GM18520 (cell line): ENCODE data around the gene LRBA.
"Not testable (repeated sequence)": the region's sequence is repeated elsewhere in the genome, so short reads cannot be mapped to it uniquely, and the experiment has no call there.

Experiments used
- ATAC-seq: cut with Tn5 transposase; IDR thresholded peaks from one replicate; pipeline ENCODE4 v1.9.1; 2021; ENCODE audit not compliant: unreplicated experiment

The LRBA gene

DNA sequence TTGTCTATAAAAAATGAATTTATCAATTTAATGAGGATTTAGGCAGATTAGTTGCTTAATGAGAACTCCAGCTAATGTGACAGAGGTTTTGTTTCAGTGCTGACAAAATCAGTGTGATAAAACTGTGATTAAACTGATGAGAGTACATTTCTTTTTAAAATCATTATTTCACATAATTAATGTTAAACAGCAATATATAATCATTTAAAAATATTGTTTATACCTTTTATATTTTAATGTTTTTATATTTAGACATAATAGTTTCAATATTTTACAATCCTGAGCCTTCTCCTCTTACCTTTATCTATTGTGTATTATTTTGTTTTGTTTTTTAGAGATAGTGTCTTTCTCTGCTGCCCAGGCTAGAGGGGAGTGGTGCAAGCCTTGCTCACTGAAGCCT lies 480.3 kb downstream of the LRBA start:
- ATAC-seq: no peak

DNA sequence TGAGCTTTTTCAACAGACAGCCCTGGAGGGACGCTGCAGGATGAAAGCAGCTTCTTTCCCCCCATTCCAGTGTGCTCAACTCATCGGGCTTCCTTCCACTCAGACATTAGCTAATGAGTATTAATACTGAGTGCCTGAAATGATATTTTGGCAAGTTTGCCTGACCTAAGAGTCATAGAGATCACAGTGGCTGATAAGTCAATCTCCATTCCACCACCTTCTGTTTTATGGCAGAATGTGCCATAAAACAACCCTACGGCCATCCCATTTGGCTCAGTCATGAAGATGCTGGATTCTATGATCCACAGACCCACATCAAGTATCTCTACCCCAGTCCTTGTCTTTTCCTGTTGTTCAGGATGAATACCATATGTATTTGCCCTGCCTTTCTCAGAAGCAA lies 481.4 kb downstream of the LRBA start:
- ATAC-seq: no peak

- no peak for ATAC-seq
These were observed 489.7 kb downstream of the LRBA start for GRCh38 chr4:150525321-150525868.

- peak; percentile 67 for ATAC-seq
These were observed 496.5 kb downstream of the LRBA start for GRCh38 chr4:150518559-150518958.

DNA sequence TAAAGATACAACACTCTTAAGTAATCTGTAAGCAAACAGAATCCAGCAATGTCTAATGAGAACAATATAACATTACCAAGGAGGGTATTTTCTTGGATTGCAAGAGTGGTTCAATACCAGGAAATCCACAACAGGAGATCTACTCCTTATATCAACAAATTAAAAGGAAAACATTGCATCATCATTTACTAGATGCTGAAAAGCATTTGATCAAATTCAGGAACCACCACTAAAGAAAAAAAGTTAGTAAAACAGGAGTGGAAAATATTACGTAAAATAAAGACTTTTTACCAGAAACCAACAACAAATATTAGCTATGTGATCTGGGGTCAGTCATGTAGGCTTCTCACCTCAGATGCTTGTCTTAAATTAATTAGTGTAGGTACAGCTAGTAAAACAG lies 499.9 kb downstream of the LRBA start:
- ATAC-seq: no peak

- ATAC-seq: no peak
These were observed 500.4 kb downstream of the LRBA start for GRCh38 chr4:150514709-150515108.

GRCh38 chr4:150510176-150510865 lies 504.8 kb downstream of the LRBA start:
- no peak for ATAC-seq

GRCh38 chr4:150507656-150508055 lies 507.4 kb downstream of the LRBA start:
- not testable (repeated sequence) for ATAC-seq

DNA sequence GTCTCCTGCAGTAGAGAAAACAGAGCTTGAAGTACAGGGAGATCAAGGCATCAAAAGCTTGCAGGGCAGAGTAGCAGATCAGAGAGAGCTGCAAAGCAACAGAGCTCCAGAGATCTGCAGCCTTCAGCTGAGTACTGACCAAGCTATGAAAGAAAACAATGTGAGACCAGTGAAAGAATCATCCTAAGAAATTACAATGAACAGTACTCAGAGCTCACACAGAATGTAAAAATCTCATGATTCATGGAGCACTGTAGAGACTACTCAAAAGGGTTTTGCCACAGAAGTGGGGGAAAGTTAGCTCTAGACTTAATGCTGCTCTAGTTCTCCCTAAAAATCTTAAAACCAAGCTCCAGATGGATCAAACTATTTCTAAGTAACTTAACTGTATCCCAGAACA lies 513.1 kb downstream of the LRBA start:
- ATAC-seq: no peak

DNA sequence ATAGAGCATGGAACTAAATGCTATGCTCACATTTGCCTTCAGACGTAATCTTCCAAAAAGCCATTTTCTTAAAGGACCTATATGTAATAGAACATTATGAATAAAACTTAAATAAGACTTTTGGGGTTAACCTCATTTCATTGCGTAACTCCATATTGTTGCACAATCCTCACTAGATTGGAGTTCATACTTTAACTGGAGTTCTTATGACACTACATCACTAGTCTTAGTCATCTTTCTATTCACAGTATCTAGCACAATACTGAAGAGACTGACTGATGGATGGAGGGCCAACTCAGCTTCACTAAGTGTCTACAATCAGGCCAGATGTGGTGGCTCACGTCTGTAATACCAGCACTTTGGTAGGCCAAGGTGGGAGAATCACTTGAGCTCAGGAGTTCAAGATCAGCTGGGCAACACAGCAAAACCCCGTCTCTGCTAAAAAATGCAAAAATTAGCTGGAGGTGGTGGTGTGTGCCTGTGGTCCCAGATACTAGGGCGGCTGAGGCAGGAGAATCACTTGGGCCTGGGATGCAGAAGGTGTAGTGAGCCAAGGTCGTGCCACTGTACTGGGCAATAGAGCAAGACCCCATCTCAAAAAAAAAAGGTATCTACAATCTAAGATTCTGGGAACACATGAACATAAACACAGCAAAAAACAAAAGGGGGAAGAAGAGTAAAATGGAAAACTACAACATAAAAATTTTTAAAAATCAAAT lies 513.9 kb downstream of the LRBA start:
- ATAC-seq: no peak

GRCh38 chr4:150497612-150498011 lies 517.5 kb downstream of the LRBA start:
- ATAC-seq: no peak

DNA sequence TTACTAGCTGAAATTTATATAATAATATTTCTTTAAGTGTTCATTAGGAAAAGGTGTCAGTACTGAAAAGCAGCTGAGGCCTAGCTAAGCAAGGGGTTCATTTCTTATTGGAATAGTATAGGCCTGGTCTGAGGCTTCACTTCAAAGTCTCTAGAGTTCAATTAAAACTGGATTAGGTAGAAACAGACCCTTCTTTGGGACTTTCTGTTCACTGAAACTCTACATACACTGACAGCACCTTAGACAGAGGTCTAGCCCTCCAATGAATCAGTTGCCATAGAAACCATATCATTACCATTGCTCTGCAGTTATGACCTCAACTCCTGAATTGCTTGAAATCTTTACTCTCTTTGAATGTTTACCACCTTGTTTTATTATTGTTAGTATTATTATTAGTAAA lies 519.5 kb downstream of the LRBA start:
- no peak for ATAC-seq

GRCh38 chr4:150493851-150494250 lies 521.2 kb downstream of the LRBA start:
- ATAC-seq: no peak

DNA sequence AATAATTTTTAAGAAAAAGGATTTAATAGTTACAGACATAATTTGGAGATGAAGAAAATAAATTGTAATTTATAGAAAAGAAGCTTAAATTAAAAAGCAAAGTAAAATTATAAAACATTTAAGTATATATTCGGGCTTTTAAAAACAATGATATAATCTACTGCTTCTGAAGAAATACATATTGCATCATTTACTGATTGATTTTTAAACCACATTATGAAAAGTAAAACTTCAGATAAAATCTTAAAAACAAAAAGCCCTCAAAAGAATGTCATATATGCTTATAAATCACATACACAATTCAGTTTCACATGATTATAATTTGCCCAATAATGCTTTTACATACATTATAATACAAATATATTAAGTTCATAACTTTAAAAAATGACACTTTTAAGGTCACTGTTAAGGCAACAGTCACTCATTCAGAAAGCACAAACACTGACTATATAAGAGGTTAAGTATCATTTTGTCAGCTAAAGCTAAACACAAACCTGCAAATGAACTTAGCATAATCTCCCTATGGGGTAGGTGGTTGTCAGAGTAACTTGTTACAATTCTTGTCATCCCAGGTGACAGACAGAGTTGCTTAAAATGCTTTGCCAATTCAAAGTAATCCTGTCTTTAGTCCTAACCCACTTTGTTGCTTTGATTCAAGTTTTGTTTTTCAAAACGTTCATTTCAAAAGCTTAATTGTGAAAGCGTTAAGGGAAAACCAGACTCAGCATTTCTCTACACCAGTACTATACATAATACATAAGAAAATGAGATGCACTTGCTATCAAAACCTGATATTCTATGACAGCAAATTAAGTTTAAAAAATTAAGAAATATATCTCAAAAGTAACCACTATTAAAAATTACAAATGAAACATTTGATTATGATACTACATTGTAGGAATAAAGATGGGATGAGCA lies 523.7 kb downstream of the LRBA start:
- ATAC-seq: no peak

GRCh38 chr4:150482581-150482980 lies 532.5 kb downstream of the LRBA start:
- ATAC-seq: no peak

DNA sequence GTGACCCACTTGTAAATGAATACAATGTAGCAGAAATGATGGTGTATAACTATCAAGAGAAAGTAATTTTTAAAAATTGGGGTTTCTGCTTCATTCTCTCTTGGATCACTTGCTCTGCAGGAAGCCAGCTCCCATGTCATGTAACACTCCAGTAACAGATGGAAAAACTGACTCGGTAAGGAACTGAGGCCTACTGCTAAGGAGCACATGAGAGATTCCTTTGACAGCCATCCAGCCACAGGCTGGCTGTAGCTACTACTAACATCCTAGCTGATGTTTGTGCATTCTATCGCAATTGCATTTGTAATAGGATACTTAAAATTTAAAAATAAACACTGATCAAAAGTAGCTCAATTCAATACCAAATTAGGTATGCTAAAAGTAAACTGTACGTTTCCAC lies 535.4 kb downstream of the LRBA start:
- no peak for ATAC-seq

DNA sequence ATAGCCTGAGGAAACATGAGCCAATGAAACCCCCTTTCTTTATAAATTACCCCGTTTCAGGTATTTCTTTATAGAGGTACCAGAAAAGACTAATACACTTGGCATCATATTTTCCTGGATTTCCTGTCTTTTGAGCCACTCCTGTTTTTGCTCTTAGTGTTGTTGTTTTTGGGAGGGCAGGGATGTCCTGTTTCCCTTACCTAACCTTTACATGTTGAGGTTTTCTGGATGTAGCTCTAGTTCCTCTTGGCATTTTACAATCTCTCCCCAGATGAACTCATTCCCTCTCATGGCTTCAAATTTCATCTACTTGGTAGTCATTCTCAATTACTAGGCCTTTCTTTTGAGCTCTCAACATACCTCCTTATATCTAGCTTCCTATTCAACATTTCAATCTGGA lies 537.2 kb downstream of the LRBA start:
- no peak for ATAC-seq

GRCh38 chr4:150476776-150477175 lies 538.3 kb downstream of the LRBA start:
- ATAC-seq: no peak

GRCh38 chr4:150475763-150476162 lies 539.3 kb downstream of the LRBA start:
- no peak for ATAC-seq

GRCh38 chr4:150464523-150464922 lies 550.6 kb downstream of the LRBA start:
- ATAC-seq: no peak

GRCh38 chr4:150462743-150463142 lies 552.3 kb downstream of the LRBA start:
- ATAC-seq: no peak
